Keratinocyte (primary cell): ENCODE data around the gene TMEM237. TPM values are rescaled to one million over a fixed set of nuclear protein-coding genes. Genes with fewer than 3 reads are reported as not detected.

Source experiments
- DNase-seq: peaks from one replicate; pipeline ENCODE4 v3.0.0-alpha.2; 2011; ENCODE audit warnings: low read depth, missing footprints, low spot score
- FAIRE-seq: peaks from 2 replicates; lab custom pipeline; 2011; peaks lifted over from hg19 to GRCh38; lab: Jason Lieb, UNC
- H2AFZ ChIP-seq: 2 replicates; pipeline ENCODE4 v1.6.0; 2012; ENCODE audit warnings: low read length, control low read depth, inconsistent platforms; ENCODE audit not compliant: control insufficient read depth
- H3K27ac ChIP-seq: 2 replicates; pipeline ENCODE4 v1.5.1; 2011; ENCODE audit warnings: low read length; ENCODE audit not compliant: control insufficient read depth, insufficient read depth
- H3K27me3 ChIP-seq: 3 replicates; pipeline ENCODE4 v1.6.0; 2011; ENCODE audit warnings: low read length; ENCODE audit not compliant: control insufficient read depth, insufficient read depth; ENCODE audit errors: extremely low read depth
- H3K36me3 ChIP-seq, 2 experiments: 2 replicates in 1 of 2; 3 replicates in 1 of 2; pipeline ENCODE4 v1.5.1; 2011; ENCODE audit warnings: low read length in 2 of 2, mild to moderate bottlenecking in 1 of 2; ENCODE audit not compliant: control insufficient read depth in 2 of 2, insufficient read depth in 2 of 2; ENCODE audit errors: extremely low read depth in 1 of 2
- H3K4me1 ChIP-seq: 3 replicates; pipeline ENCODE4 v1.5.1; 2011; ENCODE audit warnings: low read length; ENCODE audit not compliant: control insufficient read depth, insufficient read depth; ENCODE audit errors: extremely low read depth
- H3K4me2 ChIP-seq: 3 replicates; pipeline ENCODE4 v1.6.0; 2011; ENCODE audit warnings: low read depth, low read length; ENCODE audit not compliant: control insufficient read depth, insufficient read depth; ENCODE audit errors: extremely low read depth
- H3K4me3 ChIP-seq, 3 experiments: fragments of 200-600 bp in 1 of 3; sonication (generic) in 1 of 3; 2 replicates in 2 of 3; 3 replicates in 1 of 3; pipeline ENCODE4 v1.5.1; 2011 to 2016; ENCODE audit warnings: low read length in 3 of 3, mild to moderate bottlenecking in 3 of 3, control low read depth in 2 of 3, inconsistent platforms in 1 of 3, low read depth in 1 of 3, mixed read lengths in 1 of 3, mixed run types in 1 of 3, moderate library complexity in 1 of 3; ENCODE audit not compliant: control insufficient read depth in 2 of 3, insufficient read depth in 2 of 3; ENCODE audit errors: extremely low read depth in 1 of 3
- H3K79me2 ChIP-seq: 2 replicates; pipeline ENCODE4 v1.6.0; 2012; ENCODE audit warnings: low read length; ENCODE audit not compliant: control insufficient read depth, insufficient read depth
- H3K9ac ChIP-seq: 3 replicates; pipeline ENCODE4 v1.6.0; 2011; ENCODE audit warnings: low read length; ENCODE audit not compliant: control insufficient read depth, insufficient read depth; ENCODE audit errors: extremely low read depth
- H3K9me1 ChIP-seq: 3 replicates; pipeline ENCODE4 v1.6.0; 2011; ENCODE audit warnings: low read length; ENCODE audit not compliant: control insufficient read depth, insufficient read depth; ENCODE audit errors: extremely low read depth
- H3K9me3 ChIP-seq: 2 replicates; pipeline ENCODE4 v1.5.1; 2012; ENCODE audit warnings: low read depth, low read length; ENCODE audit not compliant: control insufficient read depth
- H4K20me1 ChIP-seq: 3 replicates; pipeline ENCODE4 v1.6.0; 2011; ENCODE audit warnings: low read length; ENCODE audit not compliant: control insufficient read depth, insufficient read depth; ENCODE audit errors: extremely low read depth
- EZH2 ChIP-seq: IDR thresholded peaks from one replicate; pipeline ENCODE4 v1.6.1; 2012; ENCODE audit warnings: inconsistent platforms, mild to moderate bottlenecking, low read length, moderate library complexity
- dilution Hi-C: fragments of 300-500 bp; cut with MboI; formaldehyde crosslinking; loops from one replicate; pipeline ENCODE4 v1.7.0; 2020; ENCODE audit warnings: low sequenced_read_pairs; ENCODE audit not compliant: extremely low pct_ligation_motif_present
- polyA plus RNA-seq, 5 experiments: library from polyadenylated mRNA; depleted of rRNA in 3 of 5; stranded (reverse) in 3 of 5; stranded (forward) in 1 of 5; unstranded in 1 of 5; fragments of >200 nt; gene quantifications; 1 replicate in 1 of 5; 2 replicates in 3 of 5; 3 replicates in 1 of 5; pipeline versions ENCODE4 v1.2.1 to v1.2.3, GENCODE V29; 2011 to 2012; ENCODE audit warnings: missing spikeins in 2 of 5, low read depth in 1 of 5, low replicate concordance in 1 of 5
- TF ChIP-seq, protein P1 (sequence below), 3 experiments: IDR thresholded peaks in 1 of 3; conservative IDR thresholded peaks in 1 of 3; optimal IDR thresholded peaks in 1 of 3; 2 replicates in 2 of 3; 3 replicates in 1 of 3; pipeline versions ENCODE3 to v1.5.1; 2011; ENCODE audit warnings: low read length in 3 of 3, mild to moderate bottlenecking in 3 of 3, moderate library complexity in 2 of 3, control low read depth in 1 of 3, inconsistent platforms in 1 of 3; ENCODE audit not compliant: insufficient read depth in 2 of 3; ENCODE audit errors: extremely low read depth in 1 of 3

The TMEM237 gene
- polyA plus RNA-seq, 1 donor (not counting 4 experiments of a cell fraction or from before 2014, with no cell fraction given), result 49.6 TPM

DNA sequence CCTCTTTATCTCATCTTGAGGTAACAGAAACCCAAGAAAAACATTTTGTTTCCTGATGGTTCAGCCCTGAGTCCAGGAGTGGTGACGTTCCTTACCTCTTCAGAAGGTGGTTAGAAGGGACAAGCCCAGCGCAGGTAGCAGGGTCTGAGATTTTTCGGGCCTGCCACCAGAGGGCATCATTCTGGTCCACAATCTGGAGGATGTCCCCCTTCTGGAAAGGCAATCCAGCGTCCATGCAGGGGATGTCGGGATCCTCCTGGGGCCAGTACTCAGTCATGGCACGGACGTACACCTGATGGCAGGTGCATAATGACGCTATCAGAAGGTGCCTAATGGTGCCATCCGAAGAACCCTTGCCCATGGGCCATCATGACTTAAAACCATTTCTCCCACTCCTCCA is 37.4 kb upstream of the TMEM237 start:
- DNase-seq, result no peak

DNA sequence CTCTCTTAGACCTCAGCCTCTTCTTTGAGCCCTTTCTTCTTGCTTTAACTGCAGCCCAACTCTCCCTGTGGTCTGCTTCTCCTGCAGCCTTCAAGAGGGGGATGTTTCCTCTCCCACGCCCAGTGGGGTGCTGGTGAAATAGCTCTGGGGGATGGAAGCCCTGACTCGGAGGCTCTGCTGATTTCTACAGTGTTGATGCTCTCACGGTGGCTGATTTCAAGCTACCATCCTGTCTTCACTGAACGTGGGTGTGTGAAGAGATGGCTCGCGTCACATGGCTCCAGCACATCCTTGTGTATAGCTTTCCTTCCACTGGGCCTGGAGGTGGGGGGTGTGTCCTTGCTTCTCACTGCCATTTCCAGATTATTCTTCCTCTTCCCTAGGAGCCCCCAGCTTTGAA is 35.1 kb upstream of the TMEM237 start:
- FAIRE-seq (no peak), DNase-seq (no peak)
- no peaks in the 10 kb centered on the region for H3K27me3 ChIP-seq
- no peaks in the 10 kb centered on the region for H3K4me1 ChIP-seq
- no peaks in the 10 kb centered on the region for H3K9me1 ChIP-seq
- H3K9me3 ChIP-seq, result no peaks in the 10 kb centered on the region
- no peak overlapping the region for H3K9ac ChIP-seq
- no peak overlapping the region for H2AFZ ChIP-seq
- no peak overlapping the region for H3K4me3 ChIP-seq
- no peaks in the 10 kb centered on the region for H4K20me1 ChIP-seq
- H3K79me2 ChIP-seq, result no peaks in the 10 kb centered on the region
- H3K4me2 ChIP-seq, result no peak overlapping the region
- dilution Hi-C loops, result no loop called here
- no peak overlapping the region for H3K27ac ChIP-seq
- no peaks in the 10 kb centered on the region for H3K36me3 ChIP-seq
- no peak for TF ChIP-seq EZH2
- TF ChIP-seq, protein P1, sequence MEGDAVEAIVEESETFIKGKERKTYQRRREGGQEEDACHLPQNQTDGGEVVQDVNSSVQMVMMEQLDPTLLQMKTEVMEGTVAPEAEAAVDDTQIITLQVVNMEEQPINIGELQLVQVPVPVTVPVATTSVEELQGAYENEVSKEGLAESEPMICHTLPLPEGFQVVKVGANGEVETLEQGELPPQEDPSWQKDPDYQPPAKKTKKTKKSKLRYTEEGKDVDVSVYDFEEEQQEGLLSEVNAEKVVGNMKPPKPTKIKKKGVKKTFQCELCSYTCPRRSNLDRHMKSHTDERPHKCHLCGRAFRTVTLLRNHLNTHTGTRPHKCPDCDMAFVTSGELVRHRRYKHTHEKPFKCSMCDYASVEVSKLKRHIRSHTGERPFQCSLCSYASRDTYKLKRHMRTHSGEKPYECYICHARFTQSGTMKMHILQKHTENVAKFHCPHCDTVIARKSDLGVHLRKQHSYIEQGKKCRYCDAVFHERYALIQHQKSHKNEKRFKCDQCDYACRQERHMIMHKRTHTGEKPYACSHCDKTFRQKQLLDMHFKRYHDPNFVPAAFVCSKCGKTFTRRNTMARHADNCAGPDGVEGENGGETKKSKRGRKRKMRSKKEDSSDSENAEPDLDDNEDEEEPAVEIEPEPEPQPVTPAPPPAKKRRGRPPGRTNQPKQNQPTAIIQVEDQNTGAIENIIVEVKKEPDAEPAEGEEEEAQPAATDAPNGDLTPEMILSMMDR (optimal IDR thresholded peaks at IDR 0.05 in 1 of 3, IDR thresholded peaks at IDR 0.05 in 1 of 3, conservative IDR thresholded peaks at IDR 0.05 in 1 of 3; ENCODE audit: extremely low read depth in 1 of 3, insufficient read depth in 2 of 3, low read length in 3 of 3), result no peak

More for the DNA sequence above, 37.4 kb upstream of the TMEM237 start:
- FAIRE-seq, result no peak
- Histone ChIP-seq H2AFZ (no peak overlapping the region), H3K4me3 (no peak overlapping the region), H3K4me2 (no peak overlapping the region), H3K4me1 (no peaks in the 10 kb centered on the region), H3K9me1 (no peaks in the 10 kb centered on the region), H3K79me2 (no peaks in the 10 kb centered on the region), H3K27me3 (no peaks in the 10 kb centered on the region), H3K36me3 (no peaks in the 10 kb centered on the region), H4K20me1 (no peaks in the 10 kb centered on the region), H3K27ac (no peak overlapping the region), H3K9ac (no peak overlapping the region), H3K9me3 (no peaks in the 10 kb centered on the region)
- TF ChIP-seq, protein P1 (optimal IDR thresholded peaks at IDR 0.05 in 1 of 3, IDR thresholded peaks at IDR 0.05 in 1 of 3, conservative IDR thresholded peaks at IDR 0.05 in 1 of 3; ENCODE audit: extremely low read depth in 1 of 3, insufficient read depth in 2 of 3, low read length in 3 of 3), result peak; percentile 52 to 73 (median 53)
- no peak for TF ChIP-seq EZH2
- dilution Hi-C loops, result no loop called here
